Peyer's patch (tissue), 4 donors: ENCODE measurements around the gene RSPH1.

Experiments
- CTCF ChIP-seq, 6 experiments: fragments of 450-650 bp in 4 of 6; fragments of 200-600 bp in 2 of 6; sonication (generic) in 1 of 6; IDR thresholded peaks; one replicate each; pipeline ENCODE4 v1.5.1; 2017 to 2019; ENCODE audit warnings: antibody characterized with exemption in 6 of 6, mild to moderate bottlenecking in 3 of 6, moderate library complexity in 1 of 6
- POLR2A ChIP-seq, 2 donors: fragments of 450-650 bp; IDR thresholded peaks; one replicate each; pipeline ENCODE4 v1.5.1; 2017; ENCODE audit warnings: antibody characterized with exemption in 2 of 2, mild to moderate bottlenecking in 2 of 2, moderate library complexity in 2 of 2

GRCh38 chr21:42544544-42544943 lies 48.5 kb upstream of the RSPH1 start:
- TF ChIP-seq CTCF (IDR thresholded peaks at IDR 0.05) = no peak
- TF ChIP-seq POLR2A (IDR thresholded peaks at IDR 0.05) = no peak
